WTC11 (cell line): ENCODE data around the gene FBXL4.

Experiments
- CTCF ChIP-seq: fragments of 200-600 bp; IDR thresholded peaks from 2 replicates; pipeline ENCODE4 v1.8.0; 2022; ENCODE audit warnings: antibody characterized with exemption
- GRHL2 ChIP-seq: fragments of 250-450 bp; sonication (Bioruptor Pico); IDR thresholded peaks from 2 replicates; pipeline ENCODE4 v1.8.0; 2022; ENCODE audit warnings: mild to moderate bottlenecking, moderate library complexity; ENCODE audit not compliant: insufficient replicate concordance, severe bottlenecking
- MAX ChIP-seq: sonication (generic); formaldehyde crosslinking; IDR thresholded peaks from 2 replicates; pipeline ENCODE4 v1.8.0; 2022; ENCODE audit warnings: mild to moderate bottlenecking, missing genetic modification reagents
- PRRX2 ChIP-seq: fragments of 250-450 bp; sonication (Bioruptor Pico); IDR thresholded peaks from 2 replicates; pipeline ENCODE4 v1.8.0; 2021; ENCODE audit warnings: mild to moderate bottlenecking
- STAT6 ChIP-seq: sonication (generic); formaldehyde crosslinking; conservative IDR thresholded peaks from 2 replicates; pipeline ENCODE4 v1.8.1; 2023; ENCODE audit warnings: mild to moderate bottlenecking, low read depth, missing genetic modification reagents, moderate library complexity
- TEAD1 ChIP-seq: sonication (generic); formaldehyde crosslinking; IDR thresholded peaks from 2 replicates; pipeline ENCODE4 v1.8.0; 2022; ENCODE audit warnings: mild to moderate bottlenecking, missing genetic modification reagents
- USF2 ChIP-seq: sonication (generic); formaldehyde crosslinking; IDR thresholded peaks from 2 replicates; pipeline ENCODE4 v1.8.1; 2023; ENCODE audit warnings: mild to moderate bottlenecking, missing genetic modification reagents, moderate library complexity

- TF ChIP-seq CTCF (no peak), USF2 (CRISPR knock-in tag) (no peak), STAT6 (CRISPR knock-in tag) (no peak), MAX (CRISPR knock-in tag) (no peak), TEAD1 (no peak), GRHL2 (CRISPR knock-in tag) (no peak), PRRX2 (CRISPR knock-in tag) (no peak)
Measured at GRCh38 chr6:98841621-98842341, 106.0 kb downstream of the FBXL4 start.
